Activated CD8-positive, alpha-beta memory T cell treated with anti-CD3 and anti-CD28 coated beads for 1 hour (primary cell): ENCODE results near the gene PRKCA.
"Not testable (repeated sequence)": the region's sequence is repeated elsewhere in the genome, so short reads cannot be mapped to it uniquely, and the experiment has no call there.

ENCODE experiments used
- DNase-seq, 2 donors: peaks; one replicate each; pipeline ENCODE4 v3.0.0-alpha.2; 2020; ENCODE audit warnings: low read depth in 1 of 2; ENCODE audit errors: extremely low read depth in 1 of 2

The PRKCA gene

DNA sequence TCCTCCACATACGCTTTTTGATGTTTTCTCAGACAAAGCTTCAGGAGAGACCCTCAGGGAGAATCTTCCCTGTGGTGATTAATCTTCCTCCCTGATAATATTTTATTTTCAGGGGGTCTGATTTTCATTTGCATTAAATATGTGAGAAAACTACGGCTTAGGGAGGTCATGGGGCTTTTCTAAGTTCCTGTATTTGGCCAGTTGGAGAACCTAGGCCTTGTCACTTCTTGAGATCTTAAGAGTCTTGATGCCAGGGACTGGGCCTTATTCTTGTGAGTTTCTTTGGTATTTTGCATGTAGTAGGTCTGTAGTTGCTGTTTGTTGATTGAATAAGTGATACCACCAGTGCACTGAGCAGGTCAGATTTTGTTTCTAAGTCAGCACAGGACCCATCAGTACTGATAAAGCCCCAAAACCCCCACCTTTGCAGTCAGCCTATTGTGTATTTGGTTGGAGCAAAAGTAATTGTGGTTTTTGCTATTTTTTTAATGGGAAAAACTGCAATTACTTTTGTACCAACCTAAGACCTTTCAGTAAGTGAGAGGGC, 130.1 kb downstream of the PRKCA start:
- DNase-seq = no peak

DNA sequence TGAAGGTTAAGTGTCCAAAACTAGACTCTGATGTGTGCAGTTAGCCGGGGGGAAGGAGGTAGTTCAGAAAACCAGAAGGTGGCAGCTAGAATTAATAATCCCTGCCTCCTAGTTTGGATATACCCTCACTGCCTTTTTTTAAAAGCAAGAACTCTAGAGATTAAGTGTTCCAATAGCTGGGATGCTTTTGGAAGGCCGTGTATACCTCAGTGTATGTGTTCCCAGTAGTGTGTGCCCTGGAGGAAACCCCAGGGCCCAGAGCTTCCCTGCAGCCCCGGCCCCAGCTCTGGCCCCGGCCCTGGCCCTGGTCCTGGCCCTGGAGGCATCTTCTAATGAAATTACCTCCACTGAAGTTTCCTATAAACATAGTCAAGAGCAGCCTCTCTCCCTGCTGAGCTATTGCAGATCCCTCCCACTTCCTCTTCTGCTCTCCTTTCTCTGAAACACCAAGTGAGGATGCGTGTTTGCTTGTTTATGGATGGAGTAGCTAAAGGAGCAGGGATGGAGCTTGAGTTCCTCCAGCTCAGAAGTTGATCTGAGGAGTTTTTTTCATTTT, 130.7 kb downstream of the PRKCA start:
- DNase-seq = no peak

DNA sequence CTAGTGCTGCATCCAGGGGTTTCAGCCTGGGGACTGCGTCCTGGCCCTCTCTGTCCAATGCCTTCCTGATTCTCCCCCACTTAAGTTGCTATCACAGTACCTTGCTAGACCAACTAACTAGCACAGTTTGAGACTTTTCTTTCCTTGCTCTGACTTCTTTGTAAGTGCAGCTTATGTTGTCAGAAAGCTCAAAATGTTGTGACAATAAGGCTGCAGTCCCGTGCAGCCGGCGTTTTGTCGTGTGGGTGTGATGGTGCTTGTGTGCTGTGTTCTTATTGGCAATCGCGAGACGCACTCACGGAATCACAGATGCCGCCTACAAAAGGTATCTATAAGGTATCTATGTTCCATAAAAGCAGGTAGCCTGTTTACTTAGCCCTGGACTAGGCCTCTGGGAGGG, 132.8 kb downstream of the PRKCA start:
- no peak for DNase-seq

DNA sequence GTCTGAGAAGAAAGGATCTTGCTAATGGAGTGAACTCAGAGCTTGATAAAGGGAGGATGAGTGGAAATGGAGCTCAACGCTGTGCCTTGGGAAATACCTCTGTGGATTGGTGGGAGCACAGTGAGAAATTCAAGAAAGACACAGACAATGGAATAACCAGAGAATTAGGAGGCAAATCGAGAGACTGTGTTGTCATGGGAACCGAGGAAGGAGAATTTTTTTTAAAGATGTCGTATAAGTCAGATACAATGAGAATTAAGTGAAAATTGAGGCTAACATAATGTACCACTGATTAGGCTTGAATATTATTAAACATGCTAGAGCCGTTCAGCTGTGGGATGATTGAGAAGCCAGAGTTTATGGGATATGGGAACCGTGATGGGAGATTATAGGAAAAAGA, 134.2 kb downstream of the PRKCA start:
- no peak for DNase-seq

DNA sequence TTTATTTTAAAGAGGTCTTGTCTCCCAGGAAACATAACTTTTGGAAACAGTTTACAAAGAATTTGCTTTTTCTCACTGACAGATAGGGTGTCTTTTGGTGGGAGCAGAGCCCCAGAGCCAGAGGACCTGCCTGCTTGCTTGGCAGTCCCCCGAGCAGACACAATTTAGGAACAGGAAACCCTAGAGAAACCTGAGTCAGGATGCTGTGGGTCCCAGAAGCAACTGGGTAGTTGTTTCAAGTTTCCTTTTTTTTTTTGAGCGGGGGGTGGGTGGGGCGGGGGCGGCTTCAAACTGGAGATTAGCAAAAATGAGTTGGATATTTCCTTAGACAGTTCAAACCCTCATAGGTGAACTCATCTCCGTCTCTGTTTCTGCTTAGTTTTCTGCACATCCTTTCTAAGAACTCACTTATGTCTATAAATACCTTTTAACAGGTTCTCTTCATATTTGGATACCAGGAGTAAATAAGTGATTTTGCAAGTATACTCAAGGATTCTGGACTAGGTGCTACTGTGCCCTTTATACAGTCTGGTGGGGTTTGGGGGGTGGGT, 135.1 kb downstream of the PRKCA start:
- no peak for DNase-seq

DNA sequence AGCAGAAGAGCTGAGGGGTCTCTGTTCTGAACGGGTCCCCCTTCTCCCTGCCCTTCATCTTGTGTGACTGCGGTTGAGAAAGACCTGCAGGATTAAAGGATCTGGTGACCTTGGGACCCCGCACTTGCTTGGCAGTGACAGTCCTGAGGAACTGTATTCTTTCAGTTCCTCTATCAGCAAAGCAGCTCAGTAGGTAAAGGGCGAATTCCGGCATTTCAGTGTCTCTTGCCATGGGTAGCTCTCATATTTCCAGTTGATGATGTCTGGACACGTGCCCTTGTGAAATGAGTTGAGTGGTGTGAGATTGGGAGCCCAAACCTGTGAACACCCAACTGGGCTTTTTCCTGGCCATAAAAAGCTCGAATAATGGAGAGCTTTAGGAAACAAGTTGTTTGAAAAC, 135.7 kb downstream of the PRKCA start:
- DNase-seq = no peak

DNA sequence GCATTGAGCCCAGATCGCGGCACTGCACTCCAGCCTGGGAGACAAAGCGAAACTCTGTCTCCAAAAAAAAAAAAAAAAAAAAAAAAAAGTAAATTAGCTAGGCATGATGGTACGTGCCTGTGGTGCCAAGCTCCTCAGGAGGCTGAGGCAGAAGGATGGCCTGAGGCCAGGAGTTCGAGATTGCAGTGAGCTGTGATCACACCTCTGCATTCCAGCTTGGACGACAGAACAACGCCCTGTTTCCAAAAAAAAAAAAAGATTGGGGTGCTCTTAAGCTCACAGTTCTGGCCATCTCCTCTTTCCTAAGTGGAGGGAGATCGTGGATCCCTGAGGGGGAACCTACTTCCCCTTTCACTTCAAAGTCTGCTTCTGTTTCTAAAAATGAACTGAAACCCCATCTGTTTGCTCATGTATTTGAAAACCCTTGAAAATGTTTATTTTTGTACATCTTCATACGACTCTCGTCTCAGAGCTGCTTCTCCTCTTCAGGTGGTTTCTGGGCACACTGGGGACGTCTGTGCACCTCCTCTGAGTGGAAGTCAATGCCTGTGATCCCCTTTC, 138.8 kb downstream of the PRKCA start:
- DNase-seq = no peak

DNA sequence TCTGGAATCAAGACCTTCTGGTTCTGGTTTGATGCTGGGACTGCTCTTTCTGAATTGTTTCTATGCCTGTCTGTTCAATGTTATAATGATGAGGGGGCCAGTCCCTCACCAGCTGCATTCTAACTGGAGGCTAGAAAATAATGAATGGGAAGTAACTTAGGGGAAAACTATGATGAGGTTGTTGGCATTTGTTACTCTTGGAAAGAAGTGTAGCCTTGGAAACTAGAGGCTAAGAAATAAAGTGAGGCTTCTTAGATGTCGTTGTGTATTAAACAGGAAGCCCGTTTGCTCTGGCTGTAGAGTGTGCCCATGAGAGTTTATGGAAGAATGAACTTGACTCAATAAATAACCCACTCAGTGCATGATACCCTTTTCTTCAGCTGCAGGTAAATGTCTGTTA, 140.8 kb downstream of the PRKCA start:
- no peak for DNase-seq

DNA sequence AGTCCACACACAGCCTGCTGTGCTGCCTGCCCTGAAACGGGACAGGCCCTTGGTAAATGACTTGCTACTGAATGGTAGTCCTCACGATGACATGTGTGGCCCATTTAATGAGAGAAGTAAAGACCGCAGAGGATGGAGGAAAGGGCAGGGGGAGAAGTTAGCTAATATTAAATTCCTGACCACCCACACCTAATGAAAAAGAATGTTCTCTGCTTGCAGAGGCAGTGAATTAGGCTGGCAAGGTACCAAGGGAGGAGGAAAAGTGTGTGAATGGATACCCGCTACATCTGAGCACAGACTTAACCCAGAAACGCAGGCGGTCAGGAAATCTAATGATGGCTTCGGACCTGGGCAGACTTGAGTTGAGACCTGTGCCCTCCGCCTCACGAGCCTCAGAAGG, 141.2 kb downstream of the PRKCA start:
- DNase-seq = no peak

DNA sequence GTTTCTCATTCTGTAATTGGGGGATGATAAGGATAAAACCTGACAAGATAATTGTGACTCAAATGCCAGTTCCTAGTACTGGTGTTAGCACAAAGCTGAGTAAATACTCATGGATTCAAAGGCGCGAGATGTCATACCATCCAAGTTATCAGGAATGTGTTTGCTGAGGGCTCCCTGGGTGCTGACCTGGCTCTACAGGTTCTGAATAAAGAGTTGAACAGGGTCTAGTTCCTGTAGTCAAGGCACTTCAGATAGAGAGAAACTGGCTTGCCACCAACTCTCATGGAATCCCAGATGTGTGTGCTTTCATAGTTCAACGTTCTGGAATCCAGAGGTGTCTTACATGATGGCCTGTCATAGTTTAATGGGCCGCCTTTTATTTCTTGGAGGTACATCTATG, 141.6 kb downstream of the PRKCA start:
- no peak for DNase-seq

DNA sequence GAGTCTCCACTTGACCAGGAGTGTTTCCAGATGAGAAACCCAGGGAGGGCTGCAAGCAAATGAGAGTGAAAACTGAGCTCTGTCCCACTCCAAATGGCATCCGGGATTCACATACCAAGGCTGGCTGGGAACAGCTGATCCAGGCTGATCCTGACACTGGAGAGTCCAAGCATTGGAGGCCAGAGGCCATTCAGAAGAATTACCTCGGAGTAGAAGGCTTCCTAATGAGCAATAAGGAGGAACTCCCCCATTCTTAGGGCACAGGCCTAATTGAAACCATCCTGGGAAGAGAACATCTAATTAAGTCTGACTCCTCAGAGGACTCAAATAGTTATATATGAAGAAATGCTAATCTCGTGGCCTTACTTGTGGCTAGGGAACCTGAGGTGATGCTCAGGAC, 142.8 kb downstream of the PRKCA start:
- no peak for DNase-seq

DNA sequence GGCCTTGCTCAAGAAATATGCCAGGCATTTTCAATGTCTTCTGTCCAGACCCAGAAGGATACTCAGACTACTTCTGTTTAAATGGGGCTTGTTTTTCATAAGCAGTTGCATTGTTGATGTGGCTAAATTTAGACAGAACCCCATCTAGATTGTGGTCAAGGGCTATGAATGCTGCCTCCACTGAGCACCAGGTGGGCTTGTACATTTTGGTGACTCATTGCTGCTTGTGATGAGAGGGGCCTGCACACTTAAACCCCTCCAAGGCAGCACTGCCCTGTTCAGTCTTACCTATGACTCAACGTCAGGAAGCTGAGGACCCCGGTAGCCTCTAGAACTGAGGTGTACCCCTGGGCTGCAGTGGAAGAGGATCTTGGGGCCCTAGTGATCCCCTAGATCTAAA, 144.0 kb downstream of the PRKCA start:
- no peak for DNase-seq

DNA sequence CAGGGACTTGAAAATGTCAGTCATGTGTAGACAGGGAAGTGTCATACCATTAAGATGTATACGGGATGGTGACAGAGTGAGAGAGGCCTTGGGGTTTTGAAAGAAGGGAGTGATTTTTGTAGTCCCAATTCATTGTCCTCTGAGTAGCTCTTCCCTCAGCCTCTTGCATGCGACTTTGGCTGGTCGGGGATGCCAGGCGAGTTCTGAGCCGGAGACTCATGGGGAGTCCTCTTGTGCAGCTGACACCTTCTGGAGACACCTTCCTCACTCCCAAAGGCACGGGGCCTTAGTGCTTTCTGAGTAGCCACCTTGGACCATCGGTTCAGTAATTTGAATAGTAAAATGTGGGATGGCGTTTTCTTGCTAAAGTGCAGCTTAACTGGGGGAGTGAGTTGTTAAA, 144.7 kb downstream of the PRKCA start:
- DNase-seq = no peak

DNA sequence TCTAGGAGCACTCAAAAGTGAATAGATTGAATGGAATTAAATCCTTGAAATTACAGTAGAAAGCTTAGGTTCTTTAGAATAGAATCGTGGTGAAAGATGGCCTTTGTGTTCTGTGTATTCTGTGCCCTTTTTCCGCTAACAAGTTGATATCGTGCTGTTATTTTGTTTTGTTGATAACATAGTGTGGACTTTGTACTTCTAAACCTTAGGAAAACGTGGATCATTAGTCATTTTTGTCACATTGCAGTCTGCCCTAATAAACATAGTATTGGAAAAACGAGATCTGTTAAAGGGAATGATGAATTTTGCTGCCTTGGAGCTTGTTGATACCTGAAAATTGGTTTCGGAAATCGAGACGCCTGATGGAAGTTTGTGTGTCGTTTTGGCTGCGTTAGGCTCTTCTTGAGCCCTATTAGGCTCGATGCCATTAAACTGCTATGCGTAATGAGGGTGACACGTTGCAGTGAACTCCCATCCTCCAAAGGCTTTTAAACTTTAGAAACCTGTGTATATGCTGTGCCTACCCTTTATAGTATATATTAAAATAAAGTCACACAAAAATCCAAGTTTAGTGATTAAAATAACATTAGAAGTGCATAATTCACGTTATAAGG, 145.7 kb downstream of the PRKCA start:
- no peak for DNase-seq

DNA sequence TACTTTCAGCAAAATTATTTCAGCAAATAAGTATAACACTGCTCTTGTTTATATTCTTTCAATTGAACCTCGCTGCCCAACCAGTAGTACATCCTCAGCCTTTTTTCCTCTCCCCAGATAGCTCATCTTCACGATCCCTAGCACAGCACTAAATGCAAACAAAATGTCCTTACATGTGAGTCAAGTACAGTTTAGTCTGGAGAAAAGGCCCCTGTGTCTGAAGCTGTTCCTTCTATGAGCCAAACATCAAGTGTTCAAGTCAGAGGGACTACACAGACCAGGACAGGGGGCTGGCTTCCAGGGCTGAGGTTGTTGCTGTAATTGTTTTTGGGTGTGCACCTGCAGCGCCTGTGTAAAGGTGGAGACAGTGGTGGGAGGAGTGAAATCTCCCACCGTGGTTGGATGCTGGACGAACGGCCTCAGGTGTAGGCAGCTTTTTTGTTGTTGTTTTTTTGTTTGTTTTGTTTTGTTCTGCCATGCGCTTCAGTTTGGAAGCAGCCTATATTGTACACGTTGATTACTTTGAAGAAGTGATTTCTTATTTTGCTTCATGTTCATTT, 147.1 kb downstream of the PRKCA start:
- DNase-seq = no peak

DNA sequence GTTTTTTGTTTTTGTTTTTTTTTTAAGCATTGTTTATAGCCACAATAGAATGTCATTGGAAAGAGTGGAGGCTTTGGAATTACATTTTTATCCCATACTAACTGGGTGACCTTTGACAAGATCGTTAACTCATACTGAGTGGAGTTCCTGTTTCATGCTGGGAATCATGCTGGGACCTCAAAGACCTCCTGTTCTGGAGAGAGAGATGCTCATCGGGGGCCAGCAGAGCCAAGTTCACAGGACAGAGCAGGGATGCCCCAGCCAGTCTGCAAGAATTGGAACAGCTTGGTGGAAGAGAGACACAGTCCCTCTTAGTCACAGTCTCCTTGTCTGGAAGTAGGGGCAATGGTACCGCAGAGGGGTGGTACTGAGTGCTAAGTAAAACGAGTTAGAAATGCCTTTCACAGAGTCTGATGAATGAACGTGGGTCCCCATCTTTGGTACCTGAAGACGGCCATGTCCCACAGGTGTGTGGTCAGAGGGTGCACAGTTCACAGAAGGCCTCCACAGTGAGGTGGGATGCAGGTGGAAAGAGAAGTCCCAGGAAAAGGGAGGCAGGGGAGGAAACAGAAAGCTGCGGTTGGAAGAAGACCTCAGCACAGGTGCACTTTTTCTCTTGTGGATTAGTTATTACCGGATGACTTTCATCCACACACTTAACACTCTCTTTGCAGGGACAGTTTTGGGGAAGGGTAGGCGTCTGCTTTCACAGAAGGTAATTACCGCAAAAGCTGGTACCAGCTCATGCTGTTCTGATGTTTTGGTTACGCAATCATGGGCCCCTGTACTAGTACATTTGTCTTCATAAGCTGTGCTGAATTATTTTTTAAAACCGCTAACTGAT, 147.8 kb downstream of the PRKCA start:
- no peak for DNase-seq

DNA sequence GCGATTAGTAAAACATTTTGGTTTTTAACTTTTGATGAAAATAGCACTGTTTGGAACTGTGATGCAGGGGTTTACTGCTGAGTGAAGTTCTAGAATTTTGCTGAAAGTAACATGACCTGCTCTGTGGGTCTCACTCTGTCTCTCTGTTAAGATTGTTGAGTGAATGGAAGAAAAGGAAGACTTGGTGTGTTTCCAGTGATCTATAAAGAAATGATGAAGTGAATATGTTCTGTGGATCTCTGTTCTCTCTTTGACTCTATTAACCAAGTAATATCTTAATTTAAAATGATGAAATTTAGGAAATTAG, 148.4 kb downstream of the PRKCA start:
- no peak for DNase-seq

DNA sequence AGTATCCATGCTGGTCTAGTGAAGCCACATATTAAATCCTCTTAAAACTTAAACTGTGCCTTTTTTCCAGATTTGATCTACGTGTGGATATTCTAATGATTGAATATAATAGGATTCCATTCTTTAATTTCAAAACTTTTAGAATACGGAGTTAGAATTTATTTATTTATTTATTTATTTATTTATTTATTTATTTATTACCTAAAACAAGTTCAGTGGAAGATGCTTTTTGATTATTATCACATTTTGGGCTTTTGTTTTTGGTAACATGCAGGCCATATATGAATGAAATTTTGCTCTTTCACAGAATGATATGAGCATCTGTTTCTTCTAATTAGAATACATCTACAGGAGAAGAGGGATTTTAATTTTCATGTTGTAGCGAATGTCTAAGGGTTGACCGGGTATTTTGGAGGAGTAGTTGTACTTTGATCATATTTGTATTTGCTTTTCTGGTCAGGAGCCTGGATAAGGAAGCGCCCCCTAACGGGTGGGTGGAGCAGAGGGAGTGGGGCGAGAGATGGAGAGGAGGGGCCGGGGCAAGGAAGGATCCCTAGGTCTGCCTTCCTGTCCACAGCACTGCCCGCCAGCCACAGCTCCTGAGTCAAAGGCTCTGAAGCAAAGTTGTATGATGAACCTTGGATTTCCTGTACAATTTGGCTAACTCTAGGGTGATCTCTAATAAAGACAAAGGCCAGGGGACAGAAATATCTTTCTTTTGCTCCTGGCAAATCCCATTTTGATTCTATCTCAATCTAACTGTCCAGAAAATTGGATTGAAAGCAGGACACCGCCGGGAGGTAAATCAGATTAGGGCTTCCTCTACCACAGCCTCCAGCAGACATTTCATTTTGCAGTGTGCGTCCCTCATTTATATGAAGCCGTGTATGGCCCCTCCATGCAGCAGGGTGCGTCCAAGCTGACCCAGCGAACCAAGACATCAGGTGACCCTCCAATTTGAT, 149.1 kb downstream of the PRKCA start:
- no peak for DNase-seq

DNA sequence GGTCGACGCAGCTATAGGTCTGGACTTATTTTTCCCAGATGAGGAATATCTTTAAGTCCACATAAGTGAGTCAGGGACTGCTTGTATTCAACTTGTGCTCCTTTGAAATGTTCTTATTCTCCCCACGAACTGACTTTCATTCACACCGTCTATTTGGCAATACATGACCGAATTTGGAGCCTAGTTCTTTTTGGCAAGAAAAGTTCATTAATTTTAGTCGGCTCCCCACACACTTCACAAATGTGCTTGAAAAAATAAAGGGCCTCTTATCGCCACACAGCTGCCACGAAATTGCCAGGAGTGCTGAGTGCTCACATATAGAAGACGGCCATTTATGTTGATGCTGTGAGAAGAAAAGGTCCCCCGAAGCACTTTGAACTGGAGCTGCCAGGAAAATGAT, 152.6 kb downstream of the PRKCA start:
- DNase-seq = no peak

DNA sequence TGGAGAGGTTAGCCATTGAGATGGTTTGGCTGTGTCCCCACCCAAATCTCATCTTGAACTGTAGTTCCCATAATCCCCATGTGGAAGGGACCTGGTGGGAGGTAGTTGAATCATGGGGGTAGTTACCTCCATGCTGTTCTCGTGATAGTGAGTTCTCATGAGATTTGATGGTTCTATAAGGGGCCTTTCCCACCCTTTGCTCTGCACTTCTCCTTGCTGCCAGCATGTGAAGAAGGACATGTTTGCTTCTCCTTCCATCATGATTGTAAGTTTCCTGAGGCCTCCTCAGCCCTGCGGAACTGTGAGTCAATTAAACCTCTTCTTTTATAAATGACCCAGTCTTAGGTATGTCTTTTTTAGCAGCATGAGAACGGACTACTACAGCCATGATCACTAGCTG, 155.1 kb downstream of the PRKCA start:
- DNase-seq = not testable (repeated sequence)
